OCI-LY1 (cell line): ENCODE data around the gene LGI2.

Experiments used
- H2AFZ ChIP-seq: fragments of 200-600 bp; sonication (generic), shearing (Covaris generic); 2 replicates; pipeline ENCODE4 v1.6.0; 2014; ENCODE audit warnings: antibody characterized with exemption, mild to moderate bottlenecking, low read length
- H3F3A ChIP-seq: fragments of 200-600 bp; sonication (generic), shearing (Covaris generic); 2 replicates; pipeline ENCODE4 v1.6.0; 2014; ENCODE audit warnings: mild to moderate bottlenecking, antibody characterized with exemption, low read length, moderate library complexity; ENCODE audit not compliant: insufficient read depth
- H3K27ac ChIP-seq: fragments of 200-600 bp; sonication (generic); 2 replicates; pipeline ENCODE4 v1.5.1; 2014; ENCODE audit warnings: low read length, mixed run types, mild to moderate bottlenecking, low read depth; ENCODE audit not compliant: poor library complexity, severe bottlenecking
- H3K27me3 ChIP-seq: fragments of 200-600 bp; sonication (generic); 2 replicates; pipeline ENCODE4 v1.6.0; 2014; ENCODE audit warnings: antibody characterized with exemption, mild to moderate bottlenecking, low read length, moderate library complexity; ENCODE audit not compliant: insufficient read depth
- H3K36me3 ChIP-seq: fragments of 200-600 bp; sonication (generic); 2 replicates; pipeline ENCODE4 v1.6.1; 2014; ENCODE audit warnings: mild to moderate bottlenecking, antibody characterized with exemption, low read length, moderate library complexity, mixed read lengths; ENCODE audit not compliant: insufficient read depth
- H3K4me1 ChIP-seq: fragments of 200-600 bp; sonication (generic); 2 replicates; pipeline ENCODE4 v1.5.1; 2014; ENCODE audit warnings: mild to moderate bottlenecking, low read length, moderate library complexity; ENCODE audit not compliant: insufficient read depth, severe bottlenecking
- H3K4me2 ChIP-seq: fragments of 200-600 bp; sonication (generic), shearing (Covaris generic); 2 replicates; pipeline ENCODE4 v1.6.1; 2014; ENCODE audit warnings: low read length
- H3K4me3 ChIP-seq: fragments of 200-600 bp; sonication (generic); 2 replicates; pipeline ENCODE4 v1.5.1; 2014; ENCODE audit warnings: low read length, low read depth, mild to moderate bottlenecking, mixed read lengths; ENCODE audit not compliant: poor library complexity, severe bottlenecking
- H3K79me2 ChIP-seq: fragments of 200-600 bp; shearing (Covaris generic); 2 replicates; pipeline ENCODE4 v1.6.1; 2016; ENCODE audit warnings: mixed run types, low read length, mixed read lengths; ENCODE audit not compliant: insufficient read depth
- H3K9ac ChIP-seq: fragments of 200-600 bp; sonication (generic), shearing (Covaris generic); 2 replicates; pipeline ENCODE4 v1.6.1; 2014; ENCODE audit warnings: mild to moderate bottlenecking, low read length, mixed read lengths
- H3K9me2 ChIP-seq: fragments of 200-600 bp; sonication (generic), shearing (Covaris generic); 2 replicates; pipeline ENCODE4 v1.6.1; 2014; ENCODE audit warnings: low read depth, mild to moderate bottlenecking, low read length, mixed read lengths
- H3K9me3 ChIP-seq: fragments of 200-600 bp; shearing (Covaris generic); 2 replicates; pipeline ENCODE4 v1.6.1; 2014; ENCODE audit warnings: low read length, mixed read lengths
- H4K20me1 ChIP-seq: fragments of 200-600 bp; sonication (generic), shearing (Covaris generic); 2 replicates; pipeline ENCODE4 v1.6.0; 2016; ENCODE audit warnings: mild to moderate bottlenecking, low read length; ENCODE audit not compliant: insufficient read depth
- CTCF ChIP-seq: fragments of 200-600 bp; sonication (generic), shearing (Covaris generic); IDR thresholded peaks from 2 replicates; pipeline ENCODE4 v1.5.1; 2017; ENCODE audit warnings: mild to moderate bottlenecking, antibody characterized with exemption, low read length, moderate library complexity, mixed read lengths
- EZH2 ChIP-seq: fragments of 200-600 bp; sonication (generic), shearing (Covaris generic); IDR thresholded peaks from 2 replicates; pipeline ENCODE4 v1.8.0; 2017; ENCODE audit warnings: borderline replicate concordance, mixed run types, mild to moderate bottlenecking, antibody characterized with exemption, low read length, moderate library complexity, mixed read lengths

LGI2 gene

GRCh38 chr4:24973404-24973746, 57.4 kb downstream of the LGI2 start:
- H3K9ac ChIP-seq, result no peak overlapping the region
- no peak overlapping the region for H3K4me3 ChIP-seq
- no peak overlapping the region for H2AFZ ChIP-seq
- H3K36me3 ChIP-seq, result no peaks in the 10 kb centered on the region
- no peaks in the 10 kb centered on the region for H3K79me2 ChIP-seq
- no peaks in the 10 kb centered on the region for H3K27me3 ChIP-seq
- no peaks in the 10 kb centered on the region for H4K20me1 ChIP-seq
- H3K4me1 ChIP-seq, result no peaks in the 10 kb centered on the region
- H3K4me2 ChIP-seq, result no peak overlapping the region
- no peaks in the 10 kb centered on the region for H3K9me2 ChIP-seq
- H3K27ac ChIP-seq, result no peak overlapping the region
- TF ChIP-seq CTCF, result no peak
- no peak for TF ChIP-seq EZH2
- H3K9me3 ChIP-seq, result no peaks in the 10 kb centered on the region
- no peaks in the 10 kb centered on the region for H3F3A ChIP-seq

GRCh38 chr4:24971192-24971591, 59.6 kb downstream of the LGI2 start:
- no peak for TF ChIP-seq CTCF
- no peak for TF ChIP-seq EZH2
- no peak overlapping the region for H3K4me2 ChIP-seq
- no peak overlapping the region for H3K9ac ChIP-seq
- no peaks in the 10 kb centered on the region for H3K36me3 ChIP-seq
- no peak overlapping the region for H3K4me3 ChIP-seq
- no peaks in the 10 kb centered on the region for H3K9me2 ChIP-seq
- H3K79me2 ChIP-seq, result no peaks in the 10 kb centered on the region
- H3F3A ChIP-seq, result no peaks in the 10 kb centered on the region
- no peaks in the 10 kb centered on the region for H3K27me3 ChIP-seq
- H3K27ac ChIP-seq, result no peak overlapping the region
- H2AFZ ChIP-seq, result no peak overlapping the region
- H3K9me3 ChIP-seq, result no peaks in the 10 kb centered on the region
- H4K20me1 ChIP-seq, result no peaks in the 10 kb centered on the region
- no peaks in the 10 kb centered on the region for H3K4me1 ChIP-seq

GRCh38 chr4:24970635-24971034, 60.1 kb downstream of the LGI2 start:
- no peak overlapping the region for H3K4me3 ChIP-seq
- H3K9ac ChIP-seq, result no peak overlapping the region
- H3K9me2 ChIP-seq, result no peaks in the 10 kb centered on the region
- no peaks in the 10 kb centered on the region for H3K36me3 ChIP-seq
- TF ChIP-seq EZH2, result no peak
- no peak for TF ChIP-seq CTCF
- no peaks in the 10 kb centered on the region for H3K4me1 ChIP-seq
- H3K27ac ChIP-seq, result no peak overlapping the region
- H4K20me1 ChIP-seq, result no peaks in the 10 kb centered on the region
- no peak overlapping the region for H2AFZ ChIP-seq
- H3K27me3 ChIP-seq, result no peaks in the 10 kb centered on the region
- H3K4me2 ChIP-seq, result no peak overlapping the region
- no peaks in the 10 kb centered on the region for H3K9me3 ChIP-seq
- H3K79me2 ChIP-seq, result no peaks in the 10 kb centered on the region
- H3F3A ChIP-seq, result no peaks in the 10 kb centered on the region
